Measurements from ENCODE around the gene HYAL1. TPM values are rescaled to one million over a fixed set of nuclear protein-coding genes. Genes with fewer than 3 reads are reported as not detected.

The HYAL1 gene
- total RNA-seq, 1 donor from 2014 or later, result 3.0 TPM

GRCh38 chr3:50279255-50280016 is 23.9 kb downstream of the HYAL1 start:
- DNase-seq (ENCODE audit: low spot score), result no peak
- H2AFZ ChIP-seq (replicated peaks), result no peak overlapping the region
- TF ChIP-seq EZH2 (IDR thresholded peaks at IDR 0.05), result no peak
- no peak for TF ChIP-seq CTCF (IDR thresholded peaks at IDR 0.05)
- TF ChIP-seq EZH2phosphoT487 (IDR thresholded peaks at IDR 0.05), result no peak
- Mint-ChIP-seq H3K36me3 (no peaks in the 10 kb centered on the region), H3K9me3 (no peaks in the 10 kb centered on the region), H3K27me3 (ENCODE audit: insufficient read depth, low read depth) (peaks cover 15% of the 10 kb centered on the region), H3K4me3 (no peak overlapping the region), H3K4me1 (peaks cover 15% of the 10 kb centered on the region), H3K27ac (no peak overlapping the region)
- H3K79me2 ChIP-seq (ENCODE audit: low read depth), result no peaks in the 10 kb centered on the region
- H3K9ac ChIP-seq, result no peak overlapping the region
- peaks cover 4% of the 10 kb centered on the region for H3K4me1 ChIP-seq
- H3K27me3 ChIP-seq, result peaks cover 42% of the 10 kb centered on the region
- no peak overlapping the region for H3K27ac ChIP-seq
- H3K4me2 ChIP-seq, result no peak overlapping the region
- no peaks in the 10 kb centered on the region for H3K36me3 ChIP-seq
- H3K4me3 ChIP-seq, result no peak overlapping the region
- peaks cover 6% of the 10 kb centered on the region for H3F3A ChIP-seq (ENCODE audit: low read depth)
- no peaks in the 10 kb centered on the region for H4K20me1 ChIP-seq (ENCODE audit: low read depth)
- no peaks in the 10 kb centered on the region for H3K9me3 ChIP-seq (ENCODE audit: low read depth)

GRCh38 chr3:50278880-50279224 is 24.5 kb downstream of the HYAL1 start, which contains the start of gene LSMEM2:
Gene LSMEM2, plus strand, starts transcription at chr3:50279087. Its CDS starts 27 bp downstream, at chr3:50279114.
- Histone ChIP-seq H3K27me3 (peaks cover 48% of the 10 kb centered on the region), H3K27ac (no peak within 1 kb of the TSS), H4K20me1 (ENCODE audit: low read depth) (no peaks in the 10 kb centered on the region), H3F3A (ENCODE audit: low read depth) (peaks cover 7% of the 10 kb centered on the region), H3K79me2 (ENCODE audit: low read depth) (no peaks in the 10 kb centered on the region), H3K4me3 (no peak within 1 kb of the TSS), H3K9ac (no peak within 1 kb of the TSS), H3K4me1 (peaks cover 4% of the 10 kb centered on the region), H3K9me3 (ENCODE audit: low read depth) (no peaks in the 10 kb centered on the region), H3K4me2 (no peak within 1 kb of the TSS), H2AFZ (replicated peaks) (no peak within 1 kb of the TSS), H3K36me3 (no peaks in the 10 kb centered on the region)
- peaks cover 20% of the 10 kb centered on the region for H3K27me3 Mint-ChIP-seq (ENCODE audit: insufficient read depth, low read depth)
- no peak for DNase-seq (ENCODE audit: low spot score)
- H3K9me3 Mint-ChIP-seq, result no peaks in the 10 kb centered on the region
- H3K27ac Mint-ChIP-seq, result peak within 1 kb of the TSS; percentile 46
- no peak within 1 kb of the TSS for H3K4me3 Mint-ChIP-seq
- H3K36me3 Mint-ChIP-seq, result no peaks in the 10 kb centered on the region
- H3K4me1 Mint-ChIP-seq, result peaks cover 19% of the 10 kb centered on the region
- TF ChIP-seq CTCF (IDR thresholded peaks at IDR 0.05), result no peak

GRCh38 chr3:50278123-50278879 is 25.1 kb downstream of the HYAL1 start:
- Histone ChIP-seq H3K4me1 (peaks cover 6% of the 10 kb centered on the region), H3K9me3 (ENCODE audit: low read depth) (no peaks in the 10 kb centered on the region), H3K4me3 (no peak overlapping the region), H3K36me3 (no peaks in the 10 kb centered on the region), H2AFZ (replicated peaks) (no peak overlapping the region), H4K20me1 (ENCODE audit: low read depth) (no peaks in the 10 kb centered on the region), H3K9ac (no peak overlapping the region), H3K79me2 (ENCODE audit: low read depth) (no peaks in the 10 kb centered on the region), H3F3A (ENCODE audit: low read depth) (peaks cover 7% of the 10 kb centered on the region), H3K27me3 (peaks cover 53% of the 10 kb centered on the region), H3K27ac (no peak overlapping the region), H3K4me2 (no peak overlapping the region)
- H3K36me3 Mint-ChIP-seq, result no peaks in the 10 kb centered on the region
- peak overlapping the region; percentile 46 for H3K27ac Mint-ChIP-seq
- TF ChIP-seq EZH2phosphoT487 (IDR thresholded peaks at IDR 0.05) (no peak), EZH2 (IDR thresholded peaks at IDR 0.05) (no peak), CTCF (IDR thresholded peaks at IDR 0.05) (no peak)
- DNase-seq (ENCODE audit: low spot score), result no peak
- H3K4me3 Mint-ChIP-seq, result no peak overlapping the region
- H3K4me1 Mint-ChIP-seq, result peaks cover 19% of the 10 kb centered on the region
- peaks cover 20% of the 10 kb centered on the region for H3K27me3 Mint-ChIP-seq (ENCODE audit: insufficient read depth, low read depth)
- H3K9me3 Mint-ChIP-seq, result no peaks in the 10 kb centered on the region
